NOMO-1 treated with DMSO at 0.1 percent for 48 hours (cell line): Measurements from ENCODE around the gene CLCN6.

Experiments
- DNase-seq: peaks from one replicate; lab custom pipeline; 2025; ENCODE audit not compliant: unreplicated experiment; lab: John Stamatoyannopoulos, UW

Gene CLCN6

GRCh38 chr1:11874624-11875023 is 68.6 kb downstream of the CLCN6 start:
- DNase-seq: no peak

- DNase-seq: no peak
These were observed 69.1 kb downstream of the CLCN6 start for GRCh38 chr1:11875094-11875493.

GRCh38 chr1:11877074-11877473 is 71.1 kb downstream of the CLCN6 start:
- no peak for DNase-seq

- DNase-seq: no peak
These were observed 72.3 kb downstream of the CLCN6 start for GRCh38 chr1:11878081-11878890.

DNA sequence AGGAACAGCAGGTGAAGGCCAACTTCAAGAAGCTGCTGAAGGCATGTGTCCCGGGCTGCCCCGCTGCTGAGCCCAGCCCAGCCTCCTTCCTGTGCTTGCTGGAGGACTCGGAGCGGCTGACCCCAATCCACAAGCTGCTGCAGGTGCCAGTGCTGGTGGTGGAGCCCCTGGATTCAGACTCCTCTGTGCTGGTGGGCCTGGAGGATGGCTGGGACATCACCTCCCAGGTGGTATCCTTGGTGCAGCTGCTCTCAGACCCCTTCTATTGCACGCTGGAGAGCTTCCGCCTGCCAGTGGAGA is 72.8 kb downstream of the CLCN6 start:
- DNase-seq: no peak

DNA sequence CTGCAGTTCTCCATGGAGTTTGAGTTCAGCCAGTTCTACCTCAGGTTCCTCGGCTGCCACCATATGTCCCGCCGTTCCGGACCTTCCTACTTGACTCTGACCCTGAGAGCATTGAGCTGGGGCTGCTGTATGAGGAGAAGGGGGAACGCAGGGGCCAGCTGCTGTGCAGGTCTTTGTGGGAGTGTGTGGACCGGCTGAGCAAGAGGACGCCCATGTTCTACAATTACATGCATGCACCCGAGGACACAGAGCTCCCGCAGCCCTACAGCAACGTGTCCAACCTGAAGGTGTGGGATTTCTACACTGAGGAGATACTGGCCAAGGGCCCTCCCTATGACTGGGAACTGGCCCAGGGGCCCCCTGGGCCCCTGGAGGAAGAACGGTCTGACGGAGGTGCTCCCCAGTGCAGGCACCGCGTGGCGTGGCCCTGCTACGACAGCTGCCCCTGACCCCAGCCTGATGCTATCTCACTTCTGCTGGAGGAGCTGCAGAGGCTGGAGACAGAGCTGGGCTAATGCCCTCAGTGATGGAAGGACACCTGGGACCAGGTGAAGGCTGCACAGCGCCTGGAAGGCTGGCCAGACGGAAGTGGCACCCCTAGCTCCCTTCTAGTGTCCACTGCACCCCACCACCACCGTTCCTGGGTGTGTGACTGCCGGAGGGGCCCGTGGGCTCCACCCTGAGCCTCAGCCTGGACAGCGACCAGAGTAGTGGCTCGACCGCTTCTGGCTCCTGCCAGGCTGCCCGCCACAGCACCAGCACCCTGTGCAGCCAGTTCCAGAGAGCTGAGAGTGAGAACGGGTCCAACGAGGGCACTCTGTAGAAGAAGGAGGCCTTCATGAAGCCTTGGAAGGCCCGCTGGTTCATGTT is 73.6 kb downstream of the CLCN6 start:
- no peak for DNase-seq

DNA sequence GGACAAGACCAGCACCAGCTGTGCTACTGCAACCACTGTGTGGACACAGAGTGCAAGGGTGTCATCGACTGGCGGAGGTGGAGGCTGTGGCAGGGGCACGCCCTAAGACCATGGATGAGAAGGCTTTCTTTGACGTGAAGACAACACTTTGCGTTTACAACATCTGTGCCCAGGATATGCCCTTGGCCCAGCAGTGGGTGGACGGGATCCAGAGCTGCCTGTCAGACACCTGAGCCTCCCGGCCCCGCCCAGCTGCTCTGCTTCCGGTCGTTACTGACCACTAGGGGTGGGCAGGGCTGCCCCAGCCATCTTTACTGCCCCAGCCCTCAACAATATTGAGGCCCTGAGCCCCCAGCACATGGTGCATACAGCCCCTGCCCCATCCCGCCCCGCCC is 74.2 kb downstream of the CLCN6 start:
- DNase-seq: no peak

GRCh38 chr1:11880911-11881748 is 75.1 kb downstream of the CLCN6 start:
- DNase-seq: no peak

DNA sequence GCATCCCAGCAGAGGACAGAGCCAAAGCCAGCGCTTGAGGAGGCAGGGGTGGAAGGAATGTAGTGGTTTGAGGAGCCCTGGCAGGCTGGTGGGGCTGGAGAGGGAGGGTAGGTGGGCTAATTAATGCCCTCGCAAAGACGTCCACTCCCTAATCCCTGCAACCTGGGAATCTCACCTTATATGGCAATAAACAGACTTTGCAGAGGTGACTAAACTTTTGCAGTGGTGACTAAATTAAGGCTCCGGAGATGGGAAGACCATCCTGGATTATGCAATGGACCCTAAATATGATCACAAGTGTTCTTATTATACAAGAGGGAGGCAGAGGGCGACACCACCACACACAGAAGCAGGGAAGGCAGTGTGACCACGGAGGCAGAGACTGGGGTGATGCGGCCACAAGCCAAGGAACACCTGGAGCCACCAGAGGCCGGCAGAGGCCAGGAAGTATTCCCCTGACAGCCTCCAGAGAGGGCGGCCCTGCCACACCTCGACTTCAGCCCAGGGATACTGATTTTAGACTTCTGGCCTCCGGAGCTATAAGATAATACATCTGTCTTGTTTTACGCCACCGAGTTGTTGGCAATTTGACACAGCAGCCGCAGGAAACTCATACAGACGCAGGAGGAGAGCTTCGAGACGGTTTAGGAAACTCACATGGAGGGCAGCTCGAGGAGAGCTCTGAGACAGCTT is 75.9 kb downstream of the CLCN6 start:
- no peak for DNase-seq

- peak; percentile 3 for DNase-seq
These were observed 77.0 kb downstream of the CLCN6 start for GRCh38 chr1:11882814-11883538.

- DNase-seq: no peak
These were observed 79.9 kb downstream of the CLCN6 start for GRCh38 chr1:11885916-11886315.

DNA sequence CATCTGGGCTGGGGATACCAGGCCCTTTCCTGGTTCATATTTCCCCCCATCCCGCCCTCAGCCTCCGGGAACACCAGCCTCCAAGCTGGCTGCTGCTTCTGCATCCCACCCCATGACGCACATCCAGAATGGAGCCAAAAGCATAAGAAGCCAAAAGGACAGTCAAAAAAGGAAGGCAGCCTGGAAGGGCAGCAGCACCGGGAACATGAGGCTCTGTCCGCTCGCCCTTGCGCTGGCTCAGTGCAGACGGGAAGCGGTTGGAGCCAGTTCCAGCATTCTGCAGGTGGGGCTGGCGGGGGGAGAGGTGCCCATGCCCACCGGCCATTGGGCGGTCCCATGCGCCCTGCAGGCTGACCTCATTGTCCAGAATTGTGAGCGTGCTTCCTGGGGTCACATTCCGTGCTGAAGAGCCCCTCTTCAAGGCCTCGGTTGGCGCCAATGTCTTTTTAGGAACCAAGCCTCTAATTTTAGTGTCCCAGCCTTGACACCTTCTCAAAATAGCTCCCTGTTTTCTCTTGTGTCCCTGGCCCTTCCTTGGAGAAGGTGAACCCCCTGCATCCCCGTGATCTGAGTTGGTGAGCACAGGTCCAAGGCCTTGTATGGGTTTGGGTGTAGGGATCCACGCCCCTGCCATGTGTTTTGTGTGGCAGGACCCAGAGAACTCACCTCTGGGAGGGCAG is 81.1 kb downstream of the CLCN6 start:
- DNase-seq: no peak

GRCh38 chr1:11887666-11888007 is 81.6 kb downstream of the CLCN6 start:
- no peak for DNase-seq

GRCh38 chr1:11888206-11888876 is 82.3 kb downstream of the CLCN6 start:
- DNase-seq: no peak

DNA sequence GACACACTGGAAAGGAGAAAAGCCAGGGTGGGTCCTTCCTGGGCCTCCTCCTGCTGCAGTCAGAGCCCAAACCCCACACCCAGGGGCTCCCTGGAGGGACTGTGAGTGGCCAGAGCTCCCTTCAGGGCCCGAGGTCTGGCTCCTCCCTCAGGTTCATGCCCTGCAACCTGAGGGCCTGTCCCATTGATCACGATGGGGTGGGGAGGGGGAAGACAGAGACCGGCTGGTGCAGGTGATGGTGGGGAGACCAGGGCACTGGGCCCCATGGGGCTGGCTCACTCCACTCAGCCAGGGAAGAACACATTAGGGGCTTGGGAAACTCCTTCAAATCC is 82.9 kb downstream of the CLCN6 start:
- no peak for DNase-seq

GRCh38 chr1:11891433-11892186 is 85.6 kb downstream of the CLCN6 start:
- no peak for DNase-seq
